ENCODE data around the gene GALNT1. TPM values are rescaled to one million over a fixed set of nuclear protein-coding genes. Genes with fewer than 3 reads are reported as not detected.

GALNT1 gene
- total and polyA plus RNA-seq, 12 donors, result 8.1 to 61.2 (median 42.1) TPM

GRCh38 chr18:35641916-35642315, 60.4 kb downstream of the GALNT1 start:
- Histone ChIP-seq H3K27me3 (no peaks in the 10 kb centered on the region), H3K4me1 (peaks cover 0 to 9% (median 0%) of the 10 kb centered on the region in 9 donors), H3K36me3 (no peaks in the 10 kb centered on the region), H3K9me3 (peaks cover 0 to 12% (median 0%) of the 10 kb centered on the region in 11 donors), H3K4me3 (no peak overlapping the region), H3K27ac (no peak overlapping the region)
- no peak for TF ChIP-seq CTCF (IDR thresholded peaks at IDR 0.05)
- WGBS, 2 donors, result 98 to 99% methylated on average over 3 of the region's 3 CpGs
- intact Hi-C loops (cut with DNase I), result no loop called here
- DNase-seq (no peak), ATAC-seq (no peak)

- H3K36me3 ChIP-seq, result no peaks in the 10 kb centered on the region
- H3K4me3 ChIP-seq, result no peak overlapping the region
- DNase-seq, result no peak
- H3K27me3 ChIP-seq, result no peaks in the 10 kb centered on the region
- H3K9me3 ChIP-seq, result peaks cover 0 to 6% (median 0%) of the 10 kb centered on the region in 11 donors
- no peak for ATAC-seq
- intact Hi-C loops (cut with DNase I), result no loop called here
- WGBS, 2 donors, result 89 to 96% methylated on average over 4 of the region's 4 CpGs
- peaks cover 0 to 9% (median 0%) of the 10 kb centered on the region in 9 donors for H3K4me1 ChIP-seq
- H3K27ac ChIP-seq, result no peak overlapping the region
- TF ChIP-seq CTCF (IDR thresholded peaks at IDR 0.05), result no peak
These were observed 61.3 kb downstream of the GALNT1 start for GRCh38 chr18:35642802-35643201.

GRCh38 chr18:35646449-35646848, 64.9 kb downstream of the GALNT1 start:
- Histone ChIP-seq H3K9me3 (peaks cover 0 to 30% (median 6%) of the 10 kb centered on the region in 11 donors), H3K4me3 (no peak overlapping the region), H3K36me3 (no peaks in the 10 kb centered on the region), H3K27ac (no peak overlapping the region), H3K27me3 (no peaks in the 10 kb centered on the region), H3K4me1 (no peaks in the 10 kb centered on the region)
- no peak for TF ChIP-seq CTCF (IDR thresholded peaks at IDR 0.05)
- DNase-seq (no peak), ATAC-seq (no peak)
- intact Hi-C loops (cut with DNase I), result no loop called here

GRCh38 chr18:35653392-35654135, 72.0 kb downstream of the GALNT1 start:
- intact Hi-C loops (cut with DNase I), result no loop called here
- WGBS, 2 donors, result 75 to 77% methylated on average over 4 of the region's 4 CpGs
- H3K27ac ChIP-seq, result no peak overlapping the region
- H3K27me3 ChIP-seq, result no peaks in the 10 kb centered on the region
- peaks cover 0 to 22% (median 6%) of the 10 kb centered on the region in 11 donors for H3K9me3 ChIP-seq
- TF ChIP-seq CTCF (IDR thresholded peaks at IDR 0.05), result no peak
- no peak for DNase-seq
- H3K4me1 ChIP-seq, result peaks cover 4 to 25% (median 14%) of the 10 kb centered on the region in 9 donors
- H3K4me3 ChIP-seq, result no peak overlapping the region
- peaks cover 0 to 9% (median 0%) of the 10 kb centered on the region in 9 donors for H3K36me3 ChIP-seq
- ATAC-seq, result peak in 2 of 8 donors; percentile 28 to 38
